Endothelial cell of umbilical vein (primary cell): Measurements from ENCODE around the gene NFKB2. TPM values are rescaled to one million over a fixed set of nuclear protein-coding genes. Genes with fewer than 3 reads are reported as not detected.

Experiments used
- BruUV-seq: library from RNA; stranded (reverse); fragments of 400-500 nt; replicated peaks from 2 replicates; lab custom pipeline; 2021; lab: Mats Ljungman, UMichigan
- CTCF ChIA-PET: fragments of 300-600, 350-600 bp; sonication (Branson Sonifier 250); formaldehyde crosslinking; loops from one replicate; lab custom pipeline; 2021; ENCODE audit warnings: antibody characterized with exemption, inconsistent platforms; lab: Charles Lee
- POLR2A ChIA-PET: fragments of 300-600, 350-600 bp; sonication (Branson Sonifier 250); formaldehyde crosslinking; loops from one replicate; lab custom pipeline; 2021; ENCODE audit warnings: antibody characterized with exemption, inconsistent platforms; lab: Charles Lee
- DNase-seq: peaks from one replicate; pipeline ENCODE4 v3.0.0-alpha.2; 2011; ENCODE audit warnings: low read depth, low spot score
- FAIRE-seq: peaks from 2 replicates; lab custom pipeline; 2011; peaks lifted over from hg19 to GRCh38; lab: Jason Lieb, UNC
- H2AFZ ChIP-seq: 2 replicates; pipeline ENCODE4 v1.6.0; 2012; ENCODE audit warnings: low read depth, low read length, control low read depth, inconsistent platforms
- H3K27ac ChIP-seq: 2 replicates; pipeline ENCODE4 v1.5.1; 2011; ENCODE audit warnings: low read depth, mild to moderate bottlenecking, control low read depth, low read length, moderate library complexity; ENCODE audit not compliant: insufficient read depth
- H3K27me3 ChIP-seq, 2 experiments: 2 replicates each; pipeline versions ENCODE4 v1.6.0 to v1.6.1; 2011; ENCODE audit warnings: low read length in 2 of 2, mixed read lengths in 1 of 2; ENCODE audit not compliant: control insufficient read depth in 2 of 2, insufficient read depth in 2 of 2
- H3K36me3 ChIP-seq, 2 experiments: 2 replicates in 1 of 2; 3 replicates in 1 of 2; pipeline ENCODE4 v1.5.1; 2011; ENCODE audit warnings: low read length in 2 of 2, mild to moderate bottlenecking in 1 of 2, moderate library complexity in 1 of 2; ENCODE audit not compliant: control insufficient read depth in 2 of 2, insufficient read depth in 2 of 2; ENCODE audit errors: extremely low read depth in 1 of 2
- H3K4me1 ChIP-seq: 3 replicates; pipeline ENCODE4 v1.5.1; 2011; ENCODE audit warnings: mild to moderate bottlenecking, low read length; ENCODE audit not compliant: control insufficient read depth, insufficient read depth; ENCODE audit errors: extremely low read depth
- H3K4me2 ChIP-seq: 2 replicates; pipeline ENCODE4 v1.6.1; 2011; ENCODE audit warnings: low read length, control low read depth, mixed read lengths; ENCODE audit not compliant: insufficient read depth
- H3K4me3 ChIP-seq, 3 experiments: fragments of 200-600 bp in 1 of 3; sonication (generic), shearing (Covaris generic) in 1 of 3; replicated peaks in 1 of 3; 2 replicates each; pipeline ENCODE4 v1.5.1; 2011 to 2016; ENCODE audit warnings: control low read depth in 3 of 3, low read length in 3 of 3, mild to moderate bottlenecking in 2 of 3, inconsistent platforms in 1 of 3, low read depth in 1 of 3, moderate library complexity in 1 of 3; ENCODE audit not compliant: insufficient read depth in 1 of 3
- H3K79me2 ChIP-seq: 2 replicates; pipeline ENCODE4 v1.6.0; 2012; ENCODE audit warnings: low read length, inconsistent platforms; ENCODE audit not compliant: control insufficient read depth, insufficient read depth
- H3K9ac ChIP-seq: replicated peaks from 2 replicates; pipeline ENCODE3; 2011; ENCODE audit warnings: low read length, control low read depth; ENCODE audit not compliant: insufficient read depth; ENCODE audit errors: extremely low read depth
- H3K9me1 ChIP-seq: replicated peaks from 3 replicates; pipeline ENCODE4 v1.6.0; 2011; ENCODE audit warnings: mild to moderate bottlenecking, low read length; ENCODE audit not compliant: control insufficient read depth, insufficient read depth; ENCODE audit errors: extremely low read depth
- H3K9me3 ChIP-seq: replicated peaks from 2 replicates; pipeline ENCODE4 v1.5.1; 2012; ENCODE audit warnings: low read length, inconsistent platforms; ENCODE audit not compliant: control insufficient read depth, insufficient read depth
- H4K20me1 ChIP-seq: replicated peaks from 2 replicates; pipeline ENCODE3; 2011; ENCODE audit warnings: mild to moderate bottlenecking, low read length; ENCODE audit not compliant: control insufficient read depth, insufficient read depth; ENCODE audit errors: extremely low read depth
- EZH2 ChIP-seq: IDR thresholded peaks from 2 replicates; pipeline ENCODE4 v1.6.1; 2012; ENCODE audit warnings: borderline replicate concordance, low read depth, mild to moderate bottlenecking, moderate library complexity, low read length, inconsistent platforms; ENCODE audit not compliant: severe bottlenecking
- FOS ChIP-seq: IDR thresholded peaks from 2 replicates; pipeline ENCODE4 v1.6.1; 2011; ENCODE audit warnings: mild to moderate bottlenecking, low read length, moderate library complexity, borderline replicate concordance; ENCODE audit not compliant: insufficient read depth
- GATA2 ChIP-seq: IDR thresholded peaks from 2 replicates; pipeline ENCODE4 v1.7.0; 2011; ENCODE audit warnings: low read depth, mild to moderate bottlenecking, moderate library complexity, mixed read lengths, low read length; ENCODE audit not compliant: insufficient read length, insufficient read depth
- JUN ChIP-seq: IDR thresholded peaks from 2 replicates; pipeline ENCODE4 v1.6.1; 2011; ENCODE audit warnings: borderline replicate concordance, low read depth; ENCODE audit not compliant: insufficient read length, insufficient read depth
- MYC ChIP-seq: IDR thresholded peaks from one replicate; pipeline ENCODE4 v1.6.1; 2011; ENCODE audit warnings: mild to moderate bottlenecking, low read depth, low read length
- POLR2A ChIP-seq: IDR thresholded peaks from 2 replicates; pipeline ENCODE4 v1.6.1; 2012; ENCODE audit warnings: low read depth, mild to moderate bottlenecking, control low read depth, low read length
- POLR2AphosphoS5 ChIP-seq: IDR thresholded peaks from 2 replicates; pipeline ENCODE4 v1.6.1; 2012; ENCODE audit warnings: low read depth, mild to moderate bottlenecking, control low read depth, low read length, moderate library complexity; ENCODE audit not compliant: insufficient read depth
- dilution Hi-C: fragments of 300-500 bp; cut with MboI; formaldehyde crosslinking; loops from one replicate; pipeline ENCODE4 v1.15.0; 2019; ENCODE audit warnings: low sequenced_read_pairs; ENCODE audit not compliant: extremely low pct_ligation_motif_present
- intact Hi-C: fragments of 100-400 bp; cut with micrococcal nuclease; formaldehyde crosslinking; loops from one replicate; pipeline ENCODE4 v1.10.0; 2022
- polyA plus RNA-seq, 4 experiments: library from polyadenylated mRNA; depleted of rRNA in 3 of 4; stranded (reverse) in 3 of 4; unstranded in 1 of 4; fragments of >200 nt; gene quantifications; 2 replicates each; pipeline versions ENCODE4 v1.2.1 to v1.2.3, GENCODE V29; 2011 to 2012; ENCODE audit warnings: missing spikeins in 1 of 4
- total RNA-seq: library from RNA; stranded (reverse); gene quantifications from 2 replicates; pipeline ENCODE4 v1.2.3, GENCODE V29; 2021
- TF ChIP-seq, protein P1 (sequence below), 2 donors: IDR thresholded peaks; 1 replicate in 1 of 2; 2 replicates in 1 of 2; pipeline ENCODE4 v1.5.1; 2011; ENCODE audit warnings: low read length in 2 of 2, mild to moderate bottlenecking in 2 of 2, moderate library complexity in 2 of 2, control low read depth in 1 of 2, inconsistent platforms in 1 of 2, low read depth in 1 of 2; ENCODE audit not compliant: insufficient read depth in 1 of 2; ENCODE audit errors: extremely low read depth in 1 of 2
- TF ChIP-seq, protein P2 (sequence below): IDR thresholded peaks from 2 replicates; pipeline ENCODE4 v1.6.1; 2011; ENCODE audit not compliant: insufficient read depth, insufficient read length

NFKB2 gene
- total and polyA plus RNA-seq, 2 donors (not counting 3 experiments of a cell fraction or from before 2014, with no cell fraction given): 21.0 to 25.6 TPM

DNA sequence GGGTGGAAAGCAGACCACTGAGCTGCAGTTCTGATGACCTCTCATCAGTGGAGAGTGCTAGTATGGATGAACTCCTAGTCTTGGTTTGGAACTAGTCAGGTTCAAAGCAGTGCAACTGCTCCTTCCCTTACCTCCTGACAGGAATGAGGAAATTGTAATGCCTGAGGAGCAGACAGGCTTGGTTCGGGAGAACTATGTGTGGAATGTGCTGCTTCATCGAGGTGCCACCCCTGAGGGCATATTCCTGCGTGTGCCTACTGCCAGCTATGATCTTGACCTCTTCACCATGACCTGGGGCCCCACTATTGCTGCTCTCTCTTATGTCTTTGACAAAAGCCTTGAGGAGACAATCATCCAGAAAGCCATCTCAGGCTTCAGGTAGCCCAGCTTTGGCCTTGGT, 27.4 kb upstream of the NFKB2 start:
- Histone ChIP-seq H3K9me3 (no peaks in the 10 kb centered on the region), H4K20me1 (no peaks in the 10 kb centered on the region), H3K9ac (no peak overlapping the region), H3K79me2 (no peaks in the 10 kb centered on the region), H3K4me1 (no peaks in the 10 kb centered on the region), H3K27me3 (no peaks in the 10 kb centered on the region), H2AFZ (no peak overlapping the region), H3K4me2 (no peak overlapping the region), H3K27ac (no peak overlapping the region), H3K4me3 (no peak overlapping the region), H3K9me1 (no peaks in the 10 kb centered on the region), H3K36me3 (peaks cover 39 to 58% of the 10 kb centered on the region in 2 experiments)
- no TSS peak for BruUV-seq
- intact Hi-C loops (no loop called here), dilution Hi-C loops (loop anchor here (25.0 kb wide), 1 partner anchor 131 kb away; the partner anchor contains the start of genes ELOVL3, GBF1 and PITX3)
- FAIRE-seq: no peak
- POLR2A ChIA-PET: no interaction called here
- CTCF ChIA-PET: interaction anchor here (1.3 kb wide), 1 partner anchor 31 kb away, joined by 4 read pairs; no protein-coding TSS in a partner anchor
- TF ChIP-seq MYC (no peak), FOS (no peak), POLR2AphosphoS5 (no peak), POLR2A (no peak), JUN (no peak), GATA2 (no peak), EZH2 (no peak)
- TF ChIP-seq, protein P1, sequence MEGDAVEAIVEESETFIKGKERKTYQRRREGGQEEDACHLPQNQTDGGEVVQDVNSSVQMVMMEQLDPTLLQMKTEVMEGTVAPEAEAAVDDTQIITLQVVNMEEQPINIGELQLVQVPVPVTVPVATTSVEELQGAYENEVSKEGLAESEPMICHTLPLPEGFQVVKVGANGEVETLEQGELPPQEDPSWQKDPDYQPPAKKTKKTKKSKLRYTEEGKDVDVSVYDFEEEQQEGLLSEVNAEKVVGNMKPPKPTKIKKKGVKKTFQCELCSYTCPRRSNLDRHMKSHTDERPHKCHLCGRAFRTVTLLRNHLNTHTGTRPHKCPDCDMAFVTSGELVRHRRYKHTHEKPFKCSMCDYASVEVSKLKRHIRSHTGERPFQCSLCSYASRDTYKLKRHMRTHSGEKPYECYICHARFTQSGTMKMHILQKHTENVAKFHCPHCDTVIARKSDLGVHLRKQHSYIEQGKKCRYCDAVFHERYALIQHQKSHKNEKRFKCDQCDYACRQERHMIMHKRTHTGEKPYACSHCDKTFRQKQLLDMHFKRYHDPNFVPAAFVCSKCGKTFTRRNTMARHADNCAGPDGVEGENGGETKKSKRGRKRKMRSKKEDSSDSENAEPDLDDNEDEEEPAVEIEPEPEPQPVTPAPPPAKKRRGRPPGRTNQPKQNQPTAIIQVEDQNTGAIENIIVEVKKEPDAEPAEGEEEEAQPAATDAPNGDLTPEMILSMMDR (IDR thresholded peaks at IDR 0.05; ENCODE audit: extremely low read depth in 1 of 2, insufficient read depth in 1 of 2, low read depth in 1 of 2, low read length in 2 of 2): no peak
- TF ChIP-seq, protein P2, sequence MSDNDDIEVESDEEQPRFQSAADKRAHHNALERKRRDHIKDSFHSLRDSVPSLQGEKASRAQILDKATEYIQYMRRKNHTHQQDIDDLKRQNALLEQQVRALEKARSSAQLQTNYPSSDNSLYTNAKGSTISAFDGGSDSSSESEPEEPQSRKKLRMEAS: no peak
- no peak for DNase-seq
